Stimulated activated naive CD4-positive, alpha-beta T cell treated with Interleukin-2 at 50 U/mL for 16 hours (primary cell): ENCODE measurements around the gene PRLHR.

ENCODE experiments used
- DNase-seq: peaks from one replicate; lab custom pipeline; 2025; lab: John Stamatoyannopoulos, UW

PRLHR gene

GRCh38 chr10:118587881-118588651, 7.4 kb downstream of the PRLHR start:
- no peak for DNase-seq

GRCh38 chr10:118586911-118587310, 8.5 kb downstream of the PRLHR start:
- DNase-seq: no peak

GRCh38 chr10:118585794-118586193, 9.7 kb downstream of the PRLHR start:
- no peak for DNase-seq

GRCh38 chr10:118585234-118585633, 10.2 kb downstream of the PRLHR start:
- DNase-seq: no peak

- DNase-seq: no peak
Observed at GRCh38 chr10:118584181-118584954, 11.1 kb downstream of the PRLHR start.

- no peak for DNase-seq
Observed at GRCh38 chr10:118583611-118584010, 11.8 kb downstream of the PRLHR start.

GRCh38 chr10:118582511-118582910, 12.9 kb downstream of the PRLHR start:
- DNase-seq: no peak

- no peak for DNase-seq
Observed at GRCh38 chr10:118581340-118581739, 14.1 kb downstream of the PRLHR start.

- no peak for DNase-seq
Observed at GRCh38 chr10:118580702-118581101, 14.7 kb downstream of the PRLHR start.

GRCh38 chr10:118573512-118573911, 21.9 kb downstream of the PRLHR start:
- DNase-seq: no peak

- DNase-seq: no peak
Observed at GRCh38 chr10:118572256-118573041, 23.0 kb downstream of the PRLHR start.

- DNase-seq: no peak
Observed at GRCh38 chr10:118571123-118571522, 24.3 kb downstream of the PRLHR start.

GRCh38 chr10:118570591-118570990, 24.9 kb downstream of the PRLHR start:
- DNase-seq: no peak

GRCh38 chr10:118569882-118570252, 25.6 kb downstream of the PRLHR start:
- no peak for DNase-seq

- DNase-seq: no peak
Observed at GRCh38 chr10:118569241-118569881, 26.1 kb downstream of the PRLHR start.

- no peak for DNase-seq
Observed at GRCh38 chr10:118568327-118568848, 27.1 kb downstream of the PRLHR start.

- DNase-seq: no peak
Observed at GRCh38 chr10:118567701-118568248, 27.7 kb downstream of the PRLHR start.

GRCh38 chr10:118566911-118567310, 28.5 kb downstream of the PRLHR start:
- DNase-seq: no peak

- no peak for DNase-seq
Observed at GRCh38 chr10:118565301-118566075, 30.0 kb downstream of the PRLHR start.

- DNase-seq: no peak
Observed at GRCh38 chr10:118564652-118565051, 30.8 kb downstream of the PRLHR start.

GRCh38 chr10:118564114-118564513, 31.3 kb downstream of the PRLHR start:
- no peak for DNase-seq
